GM21576 (cell line): ENCODE data around the gene CNR2.
"Not testable (repeated sequence)": the region's sequence is repeated elsewhere in the genome, so short reads cannot be mapped to it uniquely, and the experiment has no call there.

Experiments used
- ATAC-seq: cut with Tn5 transposase; IDR thresholded peaks from one replicate; pipeline ENCODE4 v1.9.1; 2021; ENCODE audit warnings: mild to moderate bottlenecking, moderate library complexity; ENCODE audit not compliant: unreplicated experiment

CNR2 gene

GRCh38 chr1:23838401-23838866, 74.7 kb downstream of the CNR2 start:
- ATAC-seq, result no peak

GRCh38 chr1:23837908-23838307, 75.3 kb downstream of the CNR2 start:
- ATAC-seq, result no peak

GRCh38 chr1:23836037-23836436, 77.1 kb downstream of the CNR2 start:
- no peak for ATAC-seq

- ATAC-seq, result not testable (repeated sequence)
Observed at GRCh38 chr1:23834156-23834555, 79.0 kb downstream of the CNR2 start.

GRCh38 chr1:23827717-23828116, 85.4 kb downstream of the CNR2 start:
- ATAC-seq, result no peak

GRCh38 chr1:23826590-23826989, 86.6 kb downstream of the CNR2 start:
- ATAC-seq, result not testable (repeated sequence)

- peak; percentile 34 for ATAC-seq
Observed at GRCh38 chr1:23825762-23826522, 87.2 kb downstream of the CNR2 start.

GRCh38 chr1:23825076-23825761, 87.9 kb downstream of the CNR2 start, which contains the start of gene HMGCL:
TSS of gene HMGCL (minus strand) at chr1:23825429. CDS start at chr1:23825415, 14 bp downstream.
- ATAC-seq, result peak; percentile 74

- no peak for ATAC-seq
Observed at GRCh38 chr1:23824711-23825075, 88.5 kb downstream of the CNR2 start.

- ATAC-seq, result no peak
Observed at GRCh38 chr1:23823767-23824166, 89.4 kb downstream of the CNR2 start.
